HepG2 (cell line): ENCODE measurements around the gene UFL1. TPM values are rescaled to one million over a fixed set of nuclear protein-coding genes. Genes with fewer than 3 reads are reported as not detected.
"Not testable (repeated sequence)": the region's sequence is repeated elsewhere in the genome, so short reads cannot be mapped to it uniquely, and the experiment has no call there.

Experiments used
- ATAC-seq: fragments of 200-7000 bp; cut with Tn5 transposase; 3 replicates; pipeline ENCODE4 v1.9.1; 2020; ENCODE audit warnings: mild to moderate bottlenecking, moderate library complexity
- BruUV-seq: library from RNA; stranded (reverse); fragments of 400-500 nt; replicated peaks from 2 replicates; lab custom pipeline; 2021; lab: Mats Ljungman, UMichigan
- CTCF ChIA-PET: fragments of 300-600 bp; formaldehyde crosslinking; extraction: SDS; loops from one replicate; lab custom pipeline; 2021; ENCODE audit warnings: low total read pairs, inconsistent platforms, low intra/inter-chr PET ratio; lab: Yijun Ruan, JAX
- POLR2A ChIA-PET: fragments of 350-600 bp; sonication (Branson Sonifier 250); formaldehyde crosslinking; loops from one replicate; lab custom pipeline; 2020; ENCODE audit warnings: antibody characterized with exemption, inconsistent platforms; lab: Yijun Ruan, JAX
- DNase-seq: peaks from one replicate; pipeline ENCODE4 v3.0.0-alpha.2; 2015; ENCODE audit warnings: low spot score
- FAIRE-seq: peaks from 3 replicates; lab custom pipeline; 2011; peaks lifted over from hg19 to GRCh38; lab: Jason Lieb, UNC
- H2AFZ ChIP-seq: one replicate; pipeline ENCODE4 v1.6.1; 2011; ENCODE audit warnings: low read length, inconsistent platforms
- H3K27ac ChIP-seq: fragments of 300-600 bp; 3 replicates; pipeline ENCODE4 v1.8.0; 2011; ENCODE audit warnings: mixed run types, mild to moderate bottlenecking, mixed read lengths, low read length, inconsistent platforms; ENCODE audit not compliant: insufficient read depth; ENCODE audit errors: extremely low read length
- H3K27me3 ChIP-seq, 2 experiments: fragments of 200-600 bp in 1 of 2; 2 replicates in 1 of 2; 3 replicates in 1 of 2; pipeline versions ENCODE4 v1.6.0 to v1.8.0; 2011; ENCODE audit warnings: low read length in 2 of 2, mild to moderate bottlenecking in 2 of 2, moderate library complexity in 2 of 2, inconsistent platforms in 1 of 2; ENCODE audit not compliant: insufficient read depth in 2 of 2, control insufficient read depth in 1 of 2
- H3K36me3 ChIP-seq, 2 experiments: fragments of 200-600 bp in 1 of 2; replicated peaks in 1 of 2; 2 replicates in 1 of 2; 3 replicates in 1 of 2; pipeline versions ENCODE4 v1.5.1 to v1.8.0; 2011; ENCODE audit warnings: low read length in 2 of 2, inconsistent platforms in 1 of 2; ENCODE audit not compliant: insufficient read depth in 2 of 2, control insufficient read depth in 1 of 2
- H3K4me1 ChIP-seq: 2 replicates; pipeline ENCODE4 v1.5.1; 2012; ENCODE audit warnings: low read length, inconsistent platforms; ENCODE audit not compliant: insufficient read depth
- H3K4me2 ChIP-seq: 2 replicates; pipeline ENCODE4 v1.6.0; 2011; ENCODE audit warnings: low read depth, low read length, inconsistent platforms
- H3K4me3 ChIP-seq, 3 experiments: fragments of 200-600 bp in 1 of 3; sonication (generic), shearing (Covaris generic) in 1 of 3; replicated peaks in 1 of 3; 2 replicates each; pipeline ENCODE4 v1.5.1; 2011 to 2016; ENCODE audit warnings: low read length in 3 of 3, inconsistent platforms in 2 of 3, low read depth in 2 of 3, mild to moderate bottlenecking in 2 of 3, control low read depth in 1 of 3, mixed read lengths in 1 of 3; ENCODE audit not compliant: insufficient read depth in 1 of 3
- H3K79me2 ChIP-seq: one replicate; pipeline ENCODE4 v1.6.1; 2011; ENCODE audit warnings: low read length, inconsistent platforms; ENCODE audit not compliant: insufficient read depth
- H3K9ac ChIP-seq: 2 replicates; pipeline ENCODE4 v1.6.0; 2011; ENCODE audit warnings: mild to moderate bottlenecking, low read depth, low read length, inconsistent platforms; ENCODE audit not compliant: insufficient read depth
- H3K9me3 ChIP-seq: 2 replicates; pipeline ENCODE4 v1.5.1; 2012; ENCODE audit warnings: mild to moderate bottlenecking, low read length
- H4K20me1 ChIP-seq: 2 replicates; pipeline ENCODE4 v1.6.0; 2011; ENCODE audit warnings: inconsistent platforms, mild to moderate bottlenecking, low read length, moderate library complexity; ENCODE audit not compliant: insufficient read depth
- DMAP1 ChIP-seq: IDR thresholded peaks from 2 replicates; pipeline ENCODE4 v1.6.1; 2016
- LCORL ChIP-seq, 2 experiments: fragments of 450-650 bp in 1 of 2; sonication (generic) in 1 of 2; formaldehyde crosslinking in 1 of 2; IDR thresholded peaks; 2 replicates each; pipeline versions ENCODE4 v1.5.0 to v1.6.1; 2017 to 2020; ENCODE audit warnings: antibody characterized with exemption in 1 of 2, missing genetic modification reagents in 1 of 2
- MTF1 ChIP-seq: sonication (generic); formaldehyde crosslinking; IDR thresholded peaks from 2 replicates; pipeline ENCODE4 v1.5.0; 2020; ENCODE audit warnings: missing genetic modification reagents
- TAF15 ChIP-seq: fragments of 200-400 bp; formaldehyde crosslinking; IDR thresholded peaks from one replicate; pipeline ENCODE4 v1.6.1; 2018; ENCODE audit warnings: mild to moderate bottlenecking, low read depth, low read length; ENCODE audit not compliant: poor library complexity, severe bottlenecking
- ZC3H13 ChIP-seq: sonication (generic); formaldehyde crosslinking; IDR thresholded peaks from 2 replicates; pipeline ENCODE4 v1.8.1; 2023; ENCODE audit warnings: mild to moderate bottlenecking, missing genetic modification reagents, moderate library complexity
- ZNF280D ChIP-seq: sonication (generic); formaldehyde crosslinking; IDR thresholded peaks from 2 replicates; pipeline ENCODE4 v1.5.1; 2020; ENCODE audit warnings: mild to moderate bottlenecking, missing genetic modification reagents
- ZNF577 ChIP-seq: sonication (generic); formaldehyde crosslinking; IDR thresholded peaks from 2 replicates; pipeline ENCODE4 v1.4.0; 2020; ENCODE audit warnings: mild to moderate bottlenecking, low read depth, missing genetic modification reagents, borderline replicate concordance
- ZNF841 ChIP-seq: sonication (generic); formaldehyde crosslinking; IDR thresholded peaks from 2 replicates; pipeline ENCODE4 v1.8.1; 2023; ENCODE audit warnings: missing genetic modification reagents, borderline replicate concordance
- ZSCAN30 ChIP-seq: sonication (generic); formaldehyde crosslinking; IDR thresholded peaks from 2 replicates; pipeline ENCODE4 v1.5.0; 2020; ENCODE audit warnings: mild to moderate bottlenecking, missing genetic modification reagents
- WGBS: methylation state at CpG from one replicate; pipeline ENCODE4 v1.1.6; 2017; ENCODE audit warnings: low lambda C conversion rate; 5-methylcytosine and 5-hydroxymethylcytosine counted together
- in situ Hi-C: cut with HindIII; loops from 2 replicates; pipeline ENCODE4 v1.10.0; 2017; ENCODE audit warnings: low pct_unique_long_range_greater_than_20kb; ENCODE audit not compliant: extremely low pct_ligation_motif_present
- intact Hi-C: fragments of 100-400 bp; cut with micrococcal nuclease; formaldehyde crosslinking; loops from one replicate; pipeline ENCODE4 v1.10.0; 2022; ENCODE audit not compliant: unreplicated experiment
- polyA plus RNA-seq, 8 experiments: library from polyadenylated mRNA; depleted of rRNA in 3 of 8; stranded (reverse) in 7 of 8; unstranded in 1 of 8; fragments of >200 nt; fragmentation: Illumina TruSeq in 4 of 8; extraction: Trizol in 4 of 8; gene quantifications; 2 replicates each; pipeline versions ENCODE4 v1.2.1 to v1.2.3, GENCODE V29; 2011 to 2016; ENCODE audit warnings: low read depth in 4 of 8, missing spikeins in 1 of 8, mixed read lengths in 1 of 8; ENCODE audit not compliant: insufficient read depth in 1 of 8
- total RNA-seq, 5 experiments: library from RNA; depleted of rRNA; stranded (reverse); fragments of >200 nt; fragmentation: Illumina TruSeq; extraction: Trizol; gene quantifications; 2 replicates each; pipeline ENCODE4 v1.2.3, GENCODE V29; 2016; ENCODE audit warnings: low read depth in 1 of 5

UFL1 gene
- total and polyA plus RNA-seq, 2 of the 13 experiments (the other 11 are each of a cell fraction or from before 2014, with no cell fraction given): 8.8 to 24.7 TPM

- TF ChIP-seq ZNF280D: peak; percentile 35; the same call in 1 of the 2 replicates
- TF ChIP-seq MTF1 (CRISPR knock-in tag): no peak
- peak; percentile 91 for TF ChIP-seq ZSCAN30 (CRISPR knock-in tag)
- TF ChIP-seq TAF15: peak; percentile 35
- TF ChIP-seq ZC3H13: no peak
- no peak for TF ChIP-seq ZNF841
- no peak for TF ChIP-seq ZNF577 (CRISPR knock-in tag)
- peak; percentile 97 for TF ChIP-seq DMAP1 (CRISPR knock-in tag)
- TF ChIP-seq, all 625 proteins: peak for 333
Measured at GRCh38 chr6:96521644-96522464, at the start of gene UFL1 (continued).

- H3K27ac ChIP-seq; ATAC-seq; DNase-seq; H3K9me3 ChIP-seq; H3K9ac ChIP-seq; H4K20me1 ChIP-seq; H3K79me2 ChIP-seq; TF ChIP-seq LCORL (CRISPR knock-in tag; IDR thresholded peaks at IDR 0.05): not testable (repeated sequence)
- WGBS: 0% methylated on average over 2 of the region's 2 CpGs
- TF ChIP-seq LCORL (IDR thresholded peaks at IDR 0.05): peak; percentile 77
- TF ChIP-seq, all 625 proteins: peak for 1; not testable (repeated sequence) for 624
- in situ Hi-C loops, H2AFZ ChIP-seq, H3K4me3 ChIP-seq, BruUV-seq, intact Hi-C loops, CTCF ChIA-PET, H3K36me3 ChIP-seq, H3K4me2 ChIP-seq, FAIRE-seq, H3K27me3 ChIP-seq, H3K4me1 ChIP-seq, POLR2A ChIA-PET: not testable (repeated sequence)
Measured at GRCh38 chr6:96472291-96472690, 49.3 kb upstream of the UFL1 start.
